Epithelial cell of proximal tubule (primary cell): Measurements from ENCODE around the gene PIGQ. TPM values are rescaled to one million over a fixed set of nuclear protein-coding genes. Genes with fewer than 3 reads are reported as not detected.

Experiments
- DNase-seq: peaks from one replicate; pipeline ENCODE4 v3.0.0-alpha.2; 2011; ENCODE audit warnings: low read depth
- H3K4me3 ChIP-seq: 2 replicates; pipeline ENCODE4 v1.5.1; 2011; ENCODE audit warnings: low read depth, mild to moderate bottlenecking, low read length
- CTCF ChIP-seq: conservative IDR thresholded peaks from 2 replicates; pipeline ENCODE4 v1.5.1; 2012; ENCODE audit warnings: low read depth, mild to moderate bottlenecking, low read length
- total RNA-seq: library from RNA; depleted of rRNA; stranded (reverse); fragments of >200 nt; gene quantifications from 2 replicates; pipeline ENCODE4 v1.2.3, GENCODE V29; 2015

The PIGQ gene
- total RNA-seq, 1 donor from 2014 or later, result 60.9 TPM

- TF ChIP-seq CTCF, result no peak
- no peak overlapping the region for H3K4me3 ChIP-seq
- no peak for DNase-seq
Observed at GRCh38 chr16:552171-552570, 17.6 kb upstream of the PIGQ start.

GRCh38 chr16:553601-554296 lies 16.0 kb upstream of the PIGQ start:
- TF ChIP-seq CTCF, result no peak
- H3K4me3 ChIP-seq, result no peak overlapping the region
- no peak for DNase-seq

GRCh38 chr16:554297-554621 lies 15.5 kb upstream of the PIGQ start:
- no peak overlapping the region for H3K4me3 ChIP-seq
- DNase-seq, result no peak
- TF ChIP-seq CTCF, result no peak

- H3K4me3 ChIP-seq, result no peak overlapping the region
- no peak for DNase-seq
- no peak for TF ChIP-seq CTCF
Observed at GRCh38 chr16:554640-555365, 15.0 kb upstream of the PIGQ start.

- H3K4me3 ChIP-seq, result no peak overlapping the region
- DNase-seq, result no peak
- TF ChIP-seq CTCF, result no peak
Observed at GRCh38 chr16:555528-556473, 14.0 kb upstream of the PIGQ start.

- TF ChIP-seq CTCF, result no peak
- H3K4me3 ChIP-seq, result no peak overlapping the region
- no peak for DNase-seq
Observed at GRCh38 chr16:556474-557173, 13.1 kb upstream of the PIGQ start.
